HG03565 (cell line): ENCODE measurements around the gene NF2.

Experiments
- ATAC-seq: cut with Tn5 transposase; IDR thresholded peaks from one replicate; pipeline ENCODE4 v1.9.1; 2021; ENCODE audit warnings: mild to moderate bottlenecking, moderate library complexity; ENCODE audit not compliant: unreplicated experiment

NF2 gene

DNA sequence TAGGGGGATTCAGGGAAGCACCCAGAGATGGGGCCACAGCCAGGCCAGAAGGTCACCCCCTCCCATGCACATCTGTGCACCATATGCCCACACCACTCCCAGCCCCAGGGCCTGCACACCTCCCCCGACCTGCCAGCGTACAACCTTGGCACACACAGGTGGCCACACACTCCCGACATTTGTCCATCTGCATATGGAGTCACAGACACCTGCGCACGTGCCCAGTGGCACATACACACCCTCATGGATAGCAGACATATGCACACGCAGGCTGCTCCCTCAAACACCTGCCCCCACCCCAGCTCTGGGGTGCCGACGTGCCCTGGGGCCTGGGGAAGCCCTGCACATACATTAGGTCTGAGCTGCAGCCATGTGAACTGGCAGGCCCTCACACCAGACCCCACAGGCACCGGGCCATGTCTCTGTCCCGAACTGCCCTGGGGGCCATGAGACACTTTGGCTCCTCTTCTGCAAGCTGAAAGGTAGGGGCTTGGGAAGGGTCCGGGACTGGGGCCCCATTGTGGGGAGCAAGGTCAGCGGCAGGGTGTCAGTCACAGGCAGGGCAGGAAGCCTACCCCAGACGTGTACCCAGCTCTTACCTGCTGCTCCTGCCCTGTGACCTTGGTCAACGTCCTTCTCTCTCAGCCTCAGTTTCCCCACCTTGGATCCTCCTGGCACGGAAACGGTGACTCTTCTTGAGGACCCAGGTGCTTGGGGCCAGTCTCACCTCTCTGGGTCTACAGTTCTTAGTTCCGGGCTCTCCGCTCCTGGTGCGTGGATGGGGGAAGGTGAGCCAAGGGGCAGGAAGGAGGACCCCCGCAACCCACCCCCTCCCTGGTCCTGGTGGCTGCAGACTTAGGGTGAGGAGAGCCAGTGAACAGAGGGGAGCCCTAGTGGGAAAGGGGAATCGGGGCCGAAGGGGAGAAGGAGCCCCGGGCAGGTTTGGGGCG, 115.8 kb downstream of the NF2 start:
- no peak for ATAC-seq

GRCh38 chr22:29719899-29720645, 116.6 kb downstream of the NF2 start, which contains the start of gene CABP7:
CABP7 (plus strand) TSS chr22:29720003; CDS start chr22:29720425, 422 bp downstream.
- no peak for ATAC-seq

DNA sequence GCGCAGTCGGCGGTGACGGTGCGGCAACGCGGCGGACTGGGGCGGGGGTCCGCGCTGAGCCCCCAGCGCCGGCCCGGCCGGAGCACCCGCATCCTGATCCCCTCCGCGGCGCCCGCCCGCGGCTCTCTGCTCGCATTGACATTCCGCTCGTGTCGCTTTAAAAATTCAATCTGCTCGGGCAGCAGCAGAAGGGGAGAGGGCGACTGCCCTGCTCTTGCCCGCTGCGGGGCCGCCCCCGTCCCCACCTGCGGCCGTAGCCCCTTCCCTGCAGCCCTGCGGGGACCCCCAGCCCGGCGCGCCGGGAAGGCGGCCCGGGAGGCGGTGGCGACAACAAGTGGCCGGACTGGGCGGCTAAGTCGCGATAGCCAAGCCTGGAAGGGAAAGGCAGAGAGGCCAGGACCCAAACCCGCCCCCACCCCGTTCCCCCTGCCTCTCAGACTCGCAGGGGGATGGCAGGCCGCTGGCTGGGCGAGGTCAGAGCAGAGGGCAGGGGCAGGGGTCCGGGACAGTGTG, 117.4 kb downstream of the NF2 start:
- ATAC-seq: no peak

- ATAC-seq: no peak
These were observed 118.7 kb downstream of the NF2 start for GRCh38 chr22:29722151-29722550.

- ATAC-seq: no peak
These were observed 119.2 kb downstream of the NF2 start for GRCh38 chr22:29722587-29722986.

DNA sequence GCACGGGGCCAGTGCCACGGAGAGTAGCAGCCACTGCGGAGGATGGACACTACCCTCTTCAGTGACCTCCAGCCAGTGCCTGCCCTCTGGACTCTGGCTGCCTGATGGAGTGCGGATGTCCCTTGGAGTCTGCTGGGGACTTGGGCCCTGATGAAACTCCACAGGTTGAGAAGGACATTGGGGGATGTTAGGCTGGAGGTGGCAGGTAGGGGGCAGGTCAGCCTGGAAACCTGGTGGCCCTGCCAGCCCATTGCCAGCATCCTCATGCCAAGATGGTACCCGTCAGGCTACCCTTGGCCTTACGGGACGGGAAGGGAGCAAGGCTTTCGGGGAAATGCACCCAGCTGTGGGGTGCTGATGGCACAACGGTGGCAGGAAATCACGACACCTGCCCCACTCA, 120.3 kb downstream of the NF2 start:
- no peak for ATAC-seq

GRCh38 chr22:29724843-29725242, 121.4 kb downstream of the NF2 start:
- no peak for ATAC-seq

- ATAC-seq: no peak
These were observed 122.7 kb downstream of the NF2 start for GRCh38 chr22:29726106-29726505.

DNA sequence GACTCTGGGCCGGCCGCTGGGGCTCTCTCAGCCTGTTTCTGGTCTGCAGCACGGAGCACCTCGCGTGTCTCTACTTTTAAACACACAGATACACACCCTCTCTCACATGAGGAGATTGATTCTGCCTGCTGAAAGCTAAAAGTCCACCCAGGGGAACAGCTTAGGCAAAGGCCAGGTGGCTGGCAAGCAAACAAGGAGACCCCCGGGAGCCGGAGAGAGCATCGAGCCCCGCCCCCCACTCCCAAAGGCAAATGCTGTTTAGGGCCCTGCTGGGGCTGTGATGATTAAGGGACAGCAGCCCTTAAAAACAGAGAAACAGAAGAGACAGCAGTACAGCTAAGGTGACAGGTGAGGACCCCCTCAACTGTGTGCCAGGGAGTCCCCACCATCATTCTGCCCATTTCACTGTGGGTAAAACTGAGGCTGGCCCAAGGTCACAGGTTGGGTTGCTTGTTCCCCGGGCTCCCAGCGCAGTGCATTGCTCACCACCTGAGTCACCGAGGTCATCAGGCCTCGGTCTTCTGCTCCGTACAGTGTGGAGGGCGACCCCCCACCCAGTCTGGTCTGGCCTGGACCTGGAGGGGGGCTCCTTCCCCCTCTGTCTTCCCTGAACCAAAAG, 123.2 kb downstream of the NF2 start:
- no peak for ATAC-seq

DNA sequence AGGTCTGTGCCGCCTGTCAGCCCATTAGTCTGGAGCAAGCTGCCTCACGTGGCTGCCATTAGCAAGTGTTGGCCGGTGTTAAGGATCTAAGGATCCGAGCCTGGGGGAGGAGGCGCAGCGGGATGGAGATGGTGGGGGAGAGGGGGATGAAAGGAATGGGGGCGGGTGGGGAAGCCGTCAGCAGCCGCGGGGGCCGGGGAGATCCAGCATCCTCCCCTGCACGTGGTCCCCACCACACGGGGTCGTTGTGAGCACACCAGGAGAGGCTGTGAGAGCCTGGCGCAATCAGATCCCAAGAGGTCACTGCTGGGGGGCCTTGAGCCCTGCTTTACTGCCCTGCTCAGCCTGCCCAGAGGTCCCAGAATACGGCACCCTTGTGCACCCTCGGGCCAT, 123.7 kb downstream of the NF2 start:
- ATAC-seq: no peak

DNA sequence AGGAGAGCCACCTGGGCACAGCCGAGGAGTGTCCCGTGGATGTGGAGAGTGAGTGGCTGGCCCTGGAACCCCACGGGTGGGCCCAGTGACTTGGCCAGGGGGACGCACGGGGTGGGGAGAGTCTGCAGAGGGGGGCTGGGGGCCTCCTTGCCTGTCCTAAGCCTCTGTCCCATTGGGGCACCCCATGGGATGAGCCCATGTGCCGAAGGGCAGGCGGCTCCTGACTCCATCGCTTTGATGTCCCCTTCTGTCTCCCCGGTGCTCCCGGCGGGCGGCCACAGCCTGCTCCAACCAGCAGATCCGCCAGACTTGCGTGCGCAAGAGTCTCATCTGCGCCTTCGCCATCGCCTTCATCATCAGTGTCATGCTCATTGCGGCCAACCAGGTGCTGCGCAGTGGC, 125.7 kb downstream of the NF2 start:
- no peak for ATAC-seq

GRCh38 chr22:29731058-29731850, 127.8 kb downstream of the NF2 start:
- ATAC-seq: no peak

- no peak for ATAC-seq
These were observed 129.4 kb downstream of the NF2 start for GRCh38 chr22:29732883-29733282.

DNA sequence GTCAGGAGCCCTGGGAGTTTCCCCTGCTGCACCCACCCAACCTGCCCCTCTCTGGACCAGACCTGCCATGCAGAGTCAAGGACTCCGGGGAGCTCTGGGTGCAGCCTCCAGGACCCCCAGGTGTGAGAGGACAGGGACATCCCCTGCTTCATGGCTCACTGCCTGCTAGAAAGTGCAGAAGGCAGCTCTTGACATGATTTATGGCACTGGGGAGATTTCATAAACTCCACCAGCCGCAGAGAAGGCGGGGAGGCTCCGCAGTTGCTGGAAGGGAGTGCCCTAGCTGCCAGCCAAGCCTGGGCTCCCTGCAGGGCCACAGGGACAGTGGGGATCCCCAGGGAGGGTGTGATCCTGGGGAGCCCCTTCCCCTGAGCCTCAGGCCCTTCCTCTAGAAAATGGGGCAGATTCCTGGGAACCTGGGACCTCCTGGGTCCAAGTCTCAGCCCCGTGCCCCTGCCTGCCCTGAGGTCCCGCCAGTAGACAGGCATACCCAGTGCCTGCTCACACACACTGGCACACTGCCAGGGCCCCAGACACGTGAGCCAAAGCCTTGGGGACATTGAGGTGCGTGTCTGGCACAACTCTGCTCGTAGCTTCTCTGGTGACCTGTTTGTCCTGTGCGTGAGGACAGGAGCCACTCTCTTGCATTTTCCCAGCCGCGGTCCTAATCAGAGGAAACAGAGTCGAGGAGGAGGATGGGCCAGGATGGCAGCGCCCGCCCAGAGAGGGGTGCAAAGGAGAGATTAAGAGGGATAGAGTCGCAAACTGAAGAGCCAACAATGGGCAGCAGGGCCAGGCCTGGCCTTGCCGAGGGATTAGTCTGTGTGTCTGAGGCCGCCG, 130.1 kb downstream of the NF2 start:
- no peak for ATAC-seq

GRCh38 chr22:29734406-29734805, 131.0 kb downstream of the NF2 start:
- no peak for ATAC-seq

- no peak for ATAC-seq
These were observed 131.4 kb downstream of the NF2 start for GRCh38 chr22:29734838-29735237.

- no peak for ATAC-seq
These were observed 132.0 kb downstream of the NF2 start for GRCh38 chr22:29735416-29735815.

DNA sequence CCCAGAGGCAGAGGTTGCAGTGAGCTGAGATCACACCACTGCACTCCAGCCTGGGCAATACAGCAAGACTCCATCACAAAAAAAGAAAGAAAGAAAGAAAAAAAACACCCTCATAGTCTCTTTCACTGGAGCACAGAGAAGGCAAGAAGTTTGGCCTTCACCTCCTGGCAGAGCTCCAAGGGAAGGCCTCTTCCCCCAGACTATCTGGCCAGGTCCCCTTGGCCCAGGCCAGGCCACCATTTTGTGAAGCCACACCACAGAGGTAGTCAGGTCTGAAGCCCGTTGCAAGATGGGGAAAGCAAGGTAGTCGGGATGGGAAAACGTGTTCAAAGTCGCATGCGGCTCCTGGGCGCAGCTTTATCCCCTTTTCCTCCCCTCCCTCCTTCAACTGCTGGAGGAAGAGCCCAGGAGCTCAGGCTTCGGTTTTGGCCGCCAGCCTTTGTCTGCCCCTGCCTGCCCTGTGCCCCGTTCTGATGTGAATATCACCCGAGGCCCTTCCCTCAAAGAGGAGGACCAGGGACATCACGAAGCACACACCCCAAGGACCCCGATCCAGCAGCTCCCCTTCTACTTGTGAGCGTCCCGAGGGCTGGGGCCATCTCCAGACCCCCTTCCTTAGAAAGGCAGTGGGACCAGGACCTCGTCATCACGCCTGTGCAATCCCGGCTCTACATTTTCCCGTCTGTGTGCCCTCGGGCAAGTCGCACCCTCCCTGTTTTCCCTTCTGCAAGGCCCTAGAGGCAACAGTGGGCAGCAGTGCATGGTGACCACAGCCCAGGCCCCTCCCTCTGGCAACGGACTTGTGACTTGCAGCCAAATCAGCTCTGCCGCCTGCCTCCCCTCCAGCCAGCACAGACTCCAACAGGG, 134.1 kb downstream of the NF2 start:
- no peak for ATAC-seq
